Upper lobe of left lung (tissue), 6 donors: ENCODE results near the gene ZNF112. TPM values are rescaled to one million over a fixed set of nuclear protein-coding genes. Genes with fewer than 3 reads are reported as not detected.

Source experiments
- ATAC-seq, 2 donors: fragments of 200-7000 bp; cut with Tn5 transposase; one replicate each; pipeline ENCODE4 v1.9.1; 2022; ENCODE audit warnings: mild to moderate bottlenecking in 2 of 2, moderate library complexity in 2 of 2; ENCODE audit not compliant: low FRiP score in 2 of 2
- DNase-seq, 2 donors: peaks; one replicate each; pipeline ENCODE4 v3.0.0-alpha.2; 2019 to 2020
- H3K27ac ChIP-seq, 4 donors: fragments of 200-600 bp; sonication (generic); one replicate each; pipeline ENCODE4 v1.5.1; 2016 to 2019
- H3K27me3 ChIP-seq, 4 donors: fragments of 200-600 bp; sonication (generic); one replicate each; pipeline ENCODE4 v1.5.1; 2017 to 2019
- H3K36me3 ChIP-seq, 4 donors: fragments of 200-600 bp; sonication (generic); one replicate each; pipeline ENCODE4 v1.5.1; 2016 to 2019
- H3K4me1 ChIP-seq, 4 donors: fragments of 200-600 bp; sonication (generic); one replicate each; pipeline ENCODE4 v1.5.1; 2018 to 2019
- H3K4me3 ChIP-seq, 4 donors: fragments of 200-600 bp; sonication (generic); one replicate each; pipeline ENCODE4 v1.5.1; 2017 to 2019; ENCODE audit warnings: mild to moderate bottlenecking in 2 of 4, moderate library complexity in 1 of 4
- H3K9me3 ChIP-seq, 4 donors: fragments of 200-600 bp; sonication (generic); one replicate each; pipeline ENCODE4 v1.5.1; 2018 to 2019
- EP300 ChIP-seq, 4 donors: sonication (generic); formaldehyde crosslinking; IDR thresholded peaks; one replicate each; pipeline ENCODE4 v1.5.1; 2017; ENCODE audit warnings: antibody characterized with exemption in 4 of 4, control low read depth in 2 of 4
- POLR2A ChIP-seq, 4 donors: fragments of 450-650 bp; IDR thresholded peaks; one replicate each; pipeline ENCODE4 v1.5.1; 2016 to 2017; ENCODE audit warnings: antibody characterized with exemption in 4 of 4, mild to moderate bottlenecking in 2 of 4
- POLR2AphosphoS5 ChIP-seq, 2 donors: sonication (generic); formaldehyde crosslinking; IDR thresholded peaks; one replicate each; pipeline ENCODE4 v1.5.1; 2017; ENCODE audit warnings: antibody characterized with exemption in 2 of 2
- WGBS, 2 donors: methylation state at CpG; one replicate each; pipeline ENCODE4 v1.1.5; 2017 to 2018; 5-methylcytosine and 5-hydroxymethylcytosine counted together
- small RNA-seq, 4 donors: library from RNA; depleted of rRNA; stranded (forward); fragments of <200 nt; gene quantifications; one replicate each; pipeline ENCODE3, GENCODE V24; 2016
- total RNA-seq, 6 donors: library from RNA; depleted of rRNA in 4 of 6; stranded (reverse); fragments of >200 nt in 4 of 6; gene quantifications; one replicate each; pipeline versions ENCODE4 v1.1.0 to v1.2.1, GENCODE V29; 2016 to 2021
- TF ChIP-seq, protein P1 (sequence below), 6 experiments: fragments of 450-650 bp in 4 of 6; fragments of 200-600 bp in 2 of 6; sonication (generic) in 2 of 6; IDR thresholded peaks; one replicate each; pipeline ENCODE4 v1.5.1; 2016 to 2019; ENCODE audit warnings: antibody characterized with exemption in 6 of 6
- donor health status: DM: no; HTN: no; CAD: no; lungs with moderate emphysema.
- donor health status: DM: no; HTN: yes; CAD: no; lungs with severe emphysema.

ZNF112 gene
- total RNA-seq, 6 donors from 2014 or later = 0.44 to 6.3 (median 4.0) TPM

DNA sequence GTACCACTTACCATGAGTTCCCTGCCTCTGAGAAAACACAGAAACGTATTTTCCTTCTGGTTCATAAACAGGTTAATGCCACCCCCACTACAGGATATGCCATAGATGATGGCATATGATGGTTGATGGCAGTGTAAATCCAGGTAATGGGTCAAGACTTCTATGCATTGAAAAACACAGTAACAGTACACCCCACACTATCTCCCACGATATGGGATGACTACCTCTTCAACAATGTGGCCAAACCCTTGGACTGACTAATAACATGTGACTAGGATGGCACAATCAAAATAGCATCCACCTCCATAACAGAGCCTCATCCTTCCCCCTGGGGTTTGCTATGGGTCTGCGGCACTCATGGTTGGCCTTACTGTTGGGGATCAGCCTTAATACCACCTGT is 73.6 kb downstream of the ZNF112 start:
- H3K27me3 ChIP-seq = no peaks in the 10 kb centered on the region
- peaks cover 1 to 13% (median 11%) of the 10 kb centered on the region in 4 donors for H3K36me3 ChIP-seq
- peaks cover 59 to 94% (median 79%) of the 10 kb centered on the region in 4 donors for H3K9me3 ChIP-seq
- DNase-seq (no peak), ATAC-seq (no peak)
- H3K4me3 ChIP-seq = no peak overlapping the region
- TF ChIP-seq POLR2AphosphoS5 (IDR thresholded peaks at IDR 0.05) = no peak
- TF ChIP-seq EP300 (IDR thresholded peaks at IDR 0.05) = no peak
- 78 to 81% methylated on average over 3 of the region's 3 CpGs for WGBS, 2 donors
- no peak overlapping the region for H3K27ac ChIP-seq
- H3K4me1 ChIP-seq = no peaks in the 10 kb centered on the region

- Histone ChIP-seq H3K27me3 (no peaks in the 10 kb centered on the region), H3K36me3 (peaks cover 0 to 7% (median 0%) of the 10 kb centered on the region in 4 donors), H3K4me1 (no peaks in the 10 kb centered on the region), H3K9me3 (peaks cover 47 to 94% (median 72%) of the 10 kb centered on the region in 4 donors), H3K4me3 (no peak overlapping the region), H3K27ac (no peak overlapping the region)
- no peak for ATAC-seq
- 83 to 88% methylated on average over 10 of the region's 10 CpGs for WGBS, 2 donors
- TF ChIP-seq EP300 (IDR thresholded peaks at IDR 0.05) (no peak), POLR2A (IDR thresholded peaks at IDR 0.05) (no peak), POLR2AphosphoS5 (IDR thresholded peaks at IDR 0.05) (no peak)
- TF ChIP-seq, protein P1, sequence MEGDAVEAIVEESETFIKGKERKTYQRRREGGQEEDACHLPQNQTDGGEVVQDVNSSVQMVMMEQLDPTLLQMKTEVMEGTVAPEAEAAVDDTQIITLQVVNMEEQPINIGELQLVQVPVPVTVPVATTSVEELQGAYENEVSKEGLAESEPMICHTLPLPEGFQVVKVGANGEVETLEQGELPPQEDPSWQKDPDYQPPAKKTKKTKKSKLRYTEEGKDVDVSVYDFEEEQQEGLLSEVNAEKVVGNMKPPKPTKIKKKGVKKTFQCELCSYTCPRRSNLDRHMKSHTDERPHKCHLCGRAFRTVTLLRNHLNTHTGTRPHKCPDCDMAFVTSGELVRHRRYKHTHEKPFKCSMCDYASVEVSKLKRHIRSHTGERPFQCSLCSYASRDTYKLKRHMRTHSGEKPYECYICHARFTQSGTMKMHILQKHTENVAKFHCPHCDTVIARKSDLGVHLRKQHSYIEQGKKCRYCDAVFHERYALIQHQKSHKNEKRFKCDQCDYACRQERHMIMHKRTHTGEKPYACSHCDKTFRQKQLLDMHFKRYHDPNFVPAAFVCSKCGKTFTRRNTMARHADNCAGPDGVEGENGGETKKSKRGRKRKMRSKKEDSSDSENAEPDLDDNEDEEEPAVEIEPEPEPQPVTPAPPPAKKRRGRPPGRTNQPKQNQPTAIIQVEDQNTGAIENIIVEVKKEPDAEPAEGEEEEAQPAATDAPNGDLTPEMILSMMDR (IDR thresholded peaks at IDR 0.05) = no peak
- DNase-seq = no peak
Measured at GRCh38 chr19:44280916-44281315, 75.6 kb downstream of the ZNF112 start.

GRCh38 chr19:44278181-44278690 is 78.2 kb downstream of the ZNF112 start:
- Histone ChIP-seq H3K36me3 (peaks cover 0 to 21% (median 0%) of the 10 kb centered on the region in 4 donors), H3K4me3 (no peak overlapping the region), H3K9me3 (peaks cover 43 to 96% (median 74%) of the 10 kb centered on the region in 4 donors), H3K27me3 (no peaks in the 10 kb centered on the region), H3K27ac (no peak overlapping the region), H3K4me1 (no peaks in the 10 kb centered on the region)
- ATAC-seq = no peak
- 93 to 96% methylated on average over 4 of the region's 4 CpGs for WGBS, 2 donors
- DNase-seq = no peak
- TF ChIP-seq EP300 (IDR thresholded peaks at IDR 0.05) (no peak), POLR2A (IDR thresholded peaks at IDR 0.05) (no peak), POLR2AphosphoS5 (IDR thresholded peaks at IDR 0.05) (no peak)
- TF ChIP-seq, protein P1 (IDR thresholded peaks at IDR 0.05) = no peak

DNA sequence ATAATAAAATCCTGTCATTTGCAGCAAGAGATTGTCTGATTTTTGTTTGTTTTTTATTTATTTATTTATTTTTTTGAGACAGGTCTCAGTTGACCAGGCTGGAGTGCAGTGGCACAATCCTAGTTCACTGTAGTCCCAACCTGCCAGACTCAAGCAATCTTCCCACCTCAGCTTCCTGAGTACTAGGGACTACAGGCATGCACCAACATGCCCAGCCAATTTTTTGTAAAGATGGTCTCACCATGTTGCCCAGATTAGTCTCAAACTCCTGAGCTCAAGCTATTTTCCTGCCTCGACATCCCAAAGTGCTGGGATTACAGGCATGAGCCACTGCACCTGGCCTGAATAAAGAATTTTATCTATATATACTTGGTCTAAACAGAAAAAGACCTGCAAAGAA is 79.1 kb downstream of the ZNF112 start:
- no peak for ATAC-seq
- Histone ChIP-seq H3K4me1 (no peaks in the 10 kb centered on the region), H3K36me3 (peaks cover 0 to 21% (median 0%) of the 10 kb centered on the region in 4 donors), H3K27me3 (no peaks in the 10 kb centered on the region), H3K27ac (no peak overlapping the region), H3K4me3 (no peak overlapping the region), H3K9me3 (peaks cover 36 to 95% (median 73%) of the 10 kb centered on the region in 4 donors)
- TF ChIP-seq, protein P1 (IDR thresholded peaks at IDR 0.05) = no peak
- TF ChIP-seq EP300 (IDR thresholded peaks at IDR 0.05) (no peak), POLR2A (IDR thresholded peaks at IDR 0.05) (no peak), POLR2AphosphoS5 (IDR thresholded peaks at IDR 0.05) (no peak)
- DNase-seq = no peak
- 89 to 100% methylated on average over 1 of the region's 1 CpG for WGBS, 2 donors

Small RNA genes within 50 kb of the gene (small RNA-seq; reads per million reads assigned to genes)
- 0 reads per million in 4 donors for gene NDUFA3P1

Other genes starting within 250 kb of the ZNF112 start
- gene ZNF225, start 243.3 kb downstream of the ZNF112 start, total RNA-seq = 10 to 100 TPM in 1 of 6 donors, 1 to 10 TPM in 5; 1.6 to 11.5 (median 4.5) TPM
- gene ZNF234, start 215.1 kb downstream of the ZNF112 start, total RNA-seq = 10 to 100 TPM in 3 of 6 donors, 1 to 10 TPM in 3; 4.9 to 25.1 (median 9.5) TPM
- gene ZNF226, start 191.6 kb downstream of the ZNF112 start, total RNA-seq = 10 to 100 TPM in 5 of 6 donors, 1 to 10 TPM in 1; 6.8 to 25.8 (median 14.4) TPM
- 10 to 100 TPM in 4 of 6 donors, 1 to 10 TPM in 2; 5.3 to 23.0 (median 16.8) TPM for gene ZNF227, start 144.1 kb downstream of the ZNF112 start, total RNA-seq
- under 1 TPM in 4 of 6 donors, not detected in 2; 0.15 to 0.44 (median 0.25) TPM for gene ZNF233, start 96.8 kb downstream of the ZNF112 start, total RNA-seq
- 10 to 100 TPM in 2 of 6 donors, 1 to 10 TPM in 4; 3.0 to 16.8 (median 8.3) TPM for gene ZNF235, start 51.7 kb downstream of the ZNF112 start, total RNA-seq
- 1 to 10 TPM in 4 of 6 donors, under 1 TPM in 1, not detected in 1; 0.61 to 3.8 (median 1.3) TPM for gene ZNF285, start 44.9 kb upstream of the ZNF112 start, total RNA-seq
- 1 to 10 TPM; 1.4 to 2.2 (median 1.8) TPM for gene ZNF229, start 91.8 kb upstream of the ZNF112 start, total RNA-seq
- 10 to 100 TPM in 3 of 6 donors, 1 to 10 TPM in 3; 6.3 to 14.3 (median 10.0) TPM for gene ZNF180, start 143.8 kb upstream of the ZNF112 start, total RNA-seq
- gene CEACAM20, start 173.0 kb upstream of the ZNF112 start, total RNA-seq = not detected